ENCODE results near the gene TNIK.
A peak's percentile ranks its signal among the peaks of the same experiment; 100 is the strongest.

The TNIK gene

GRCh38 chr3:171459942-171460724 is at the start of gene TNIK:
Gene TNIK, minus strand, starts transcription at chr3:171460405. Its CDS starts 342 bp downstream, at chr3:171460063.
- DNase-seq (ENCODE audit: low read depth), result peak; percentile 76

DNA sequence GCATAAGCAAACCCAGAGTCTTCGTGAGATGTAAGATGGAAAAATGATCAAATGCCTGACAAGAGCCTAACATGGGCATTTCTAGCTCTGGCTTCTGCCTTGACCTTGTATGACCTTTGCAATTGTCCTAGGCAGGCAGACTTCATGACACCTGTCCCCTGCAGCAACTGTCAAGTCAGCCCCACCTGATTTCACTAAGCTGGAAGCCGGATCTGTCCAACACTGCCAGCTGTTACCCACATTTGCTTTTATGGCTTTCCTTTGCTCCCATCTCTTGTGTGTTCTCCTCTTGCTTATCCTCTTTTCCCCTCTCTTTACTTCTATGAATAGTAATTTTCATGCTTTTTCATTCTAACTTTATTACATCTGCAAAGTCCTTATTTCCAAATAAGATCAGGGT is 48.5 kb upstream of the TNIK start:
- DNase-seq (ENCODE audit: low read depth), result no peak

DNA sequence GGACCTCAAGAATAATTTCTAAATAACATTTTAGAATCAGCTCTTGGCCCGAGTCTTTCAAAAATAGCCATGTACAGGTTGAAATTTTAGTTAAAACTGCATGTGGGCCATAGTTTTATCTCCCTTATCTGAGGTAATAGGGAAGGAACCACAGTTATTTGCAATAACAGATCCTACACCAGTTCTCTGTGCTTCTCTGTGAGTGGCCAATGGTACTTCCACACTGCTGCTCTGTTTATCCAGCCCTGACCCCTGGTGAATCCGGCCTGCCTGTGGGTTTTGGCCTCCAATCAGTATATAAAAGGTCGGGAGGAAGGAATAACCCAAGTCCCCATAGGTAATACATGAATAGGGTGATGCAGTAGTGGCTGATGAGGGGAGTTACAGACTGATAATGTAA is 48.0 kb upstream of the TNIK start:
- no peak for DNase-seq (ENCODE audit: low read depth)

DNA sequence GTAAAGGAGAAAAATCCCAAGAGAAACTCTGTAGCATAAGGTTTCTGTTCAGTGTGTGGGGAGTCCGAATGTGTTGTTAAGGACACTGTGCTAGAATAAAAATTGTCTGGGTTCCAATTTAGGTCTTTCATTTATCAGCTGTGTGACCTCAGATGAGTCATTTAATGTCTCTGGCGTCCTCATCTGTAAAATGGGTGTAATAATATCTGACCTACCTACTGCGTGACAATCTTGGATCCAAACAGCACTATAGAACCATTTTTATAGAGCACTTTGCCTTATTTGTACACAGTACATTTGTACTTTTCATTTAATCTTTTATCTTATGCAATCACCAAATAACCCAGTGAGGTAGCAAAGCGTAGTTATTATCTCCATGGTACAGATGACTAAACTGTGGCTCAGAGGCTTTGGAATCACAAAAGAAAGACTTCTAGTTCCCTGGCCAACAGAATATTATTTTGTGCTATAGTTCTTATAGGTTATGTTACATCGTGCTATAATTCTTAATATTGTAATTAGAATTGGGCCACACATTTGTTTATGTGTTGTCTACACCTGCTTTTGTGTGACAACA is 46.6 kb upstream of the TNIK start:
- DNase-seq (ENCODE audit: low read depth), result no peak

- no peak for DNase-seq (ENCODE audit: low read depth)
Measured at GRCh38 chr3:171505822-171506333, 45.7 kb upstream of the TNIK start.

DNA sequence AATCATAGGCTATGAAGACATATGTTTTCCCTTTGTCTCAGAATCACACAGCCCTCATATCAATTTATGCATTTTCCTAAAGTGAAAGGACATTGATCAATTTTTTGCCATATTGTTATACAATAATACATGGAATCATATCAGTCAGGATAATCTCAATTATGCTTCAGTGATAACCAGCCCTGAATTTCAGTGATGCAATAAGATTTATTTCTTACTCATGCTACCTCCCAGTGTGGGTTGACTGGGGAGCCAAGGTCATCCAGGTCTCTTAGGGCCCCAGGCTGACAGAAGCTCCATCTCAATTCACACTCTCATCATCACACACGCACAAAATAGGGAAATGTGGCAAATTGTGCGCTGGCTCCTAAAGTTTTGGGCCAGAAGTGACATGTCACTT is 44.2 kb upstream of the TNIK start:
- no peak for DNase-seq (ENCODE audit: low read depth)

DNA sequence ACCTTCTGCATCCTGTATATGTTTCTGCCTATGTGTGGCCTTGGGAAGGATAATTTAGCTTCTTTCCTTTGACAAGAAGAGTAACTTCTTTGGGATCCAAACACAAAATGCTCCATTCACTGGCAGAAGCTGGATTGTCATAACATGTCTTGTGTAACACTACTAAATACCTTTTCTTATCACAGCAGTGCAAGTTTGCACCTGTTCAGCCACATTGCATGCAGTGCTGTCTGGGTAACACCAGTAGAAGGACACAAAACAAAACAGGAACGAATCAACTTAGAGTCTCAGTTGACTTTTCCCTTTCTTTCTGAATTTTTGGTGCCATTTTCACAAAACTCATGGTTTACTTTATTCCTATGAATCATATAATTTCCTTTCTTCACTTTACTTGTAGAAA is 43.6 kb upstream of the TNIK start:
- no peak for DNase-seq (ENCODE audit: low read depth)

- no peak for DNase-seq (ENCODE audit: low read depth)
Measured at GRCh38 chr3:171498921-171499320, 38.7 kb upstream of the TNIK start.

GRCh38 chr3:171497468-171497867 is 37.3 kb upstream of the TNIK start:
- no peak for DNase-seq (ENCODE audit: low read depth)

- no peak for DNase-seq (ENCODE audit: low read depth)
Measured at GRCh38 chr3:171495413-171495812, 35.2 kb upstream of the TNIK start.

- no peak for DNase-seq (ENCODE audit: low read depth)
Measured at GRCh38 chr3:171494457-171495109, 34.4 kb upstream of the TNIK start.

DNA sequence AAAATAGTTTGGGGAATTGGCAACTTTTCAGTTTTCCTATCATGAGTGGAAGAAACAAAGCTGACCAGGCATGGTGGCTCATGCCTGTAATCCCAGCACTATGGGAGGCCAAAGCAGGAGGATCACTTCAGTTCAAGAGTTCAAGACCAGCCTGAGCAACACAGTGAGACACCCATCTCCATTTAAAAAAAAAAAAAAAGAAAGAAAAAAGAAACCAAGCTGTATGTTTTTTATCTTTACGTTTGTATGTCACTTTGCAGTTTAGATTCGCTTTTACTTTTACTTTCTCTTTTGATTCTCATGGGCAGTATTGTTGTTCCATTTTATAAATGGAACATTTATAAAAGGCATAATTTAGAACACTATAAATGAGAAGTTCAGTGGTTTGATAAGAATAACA is 31.2 kb upstream of the TNIK start:
- no peak for DNase-seq (ENCODE audit: low read depth)

DNA sequence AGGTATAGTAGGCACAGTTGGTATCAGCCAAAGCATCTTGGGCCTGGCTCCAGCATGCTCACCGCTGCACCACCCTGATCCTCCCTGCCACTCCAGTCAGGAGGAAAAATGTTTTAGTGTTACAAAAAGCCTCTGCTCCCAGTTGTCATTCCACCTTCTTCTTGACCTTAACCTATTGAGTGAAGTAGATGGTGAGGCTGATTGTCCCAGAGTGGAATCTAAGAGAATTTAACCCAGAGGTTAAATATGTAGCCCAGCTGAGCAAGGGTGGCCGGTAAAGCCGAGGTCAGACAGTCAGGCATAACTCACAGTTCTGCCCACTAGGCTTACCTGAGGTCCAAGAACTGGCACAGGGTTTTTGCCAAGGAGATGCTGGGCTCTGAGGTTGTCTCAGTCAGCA is 30.7 kb upstream of the TNIK start:
- DNase-seq (ENCODE audit: low read depth), result no peak

DNA sequence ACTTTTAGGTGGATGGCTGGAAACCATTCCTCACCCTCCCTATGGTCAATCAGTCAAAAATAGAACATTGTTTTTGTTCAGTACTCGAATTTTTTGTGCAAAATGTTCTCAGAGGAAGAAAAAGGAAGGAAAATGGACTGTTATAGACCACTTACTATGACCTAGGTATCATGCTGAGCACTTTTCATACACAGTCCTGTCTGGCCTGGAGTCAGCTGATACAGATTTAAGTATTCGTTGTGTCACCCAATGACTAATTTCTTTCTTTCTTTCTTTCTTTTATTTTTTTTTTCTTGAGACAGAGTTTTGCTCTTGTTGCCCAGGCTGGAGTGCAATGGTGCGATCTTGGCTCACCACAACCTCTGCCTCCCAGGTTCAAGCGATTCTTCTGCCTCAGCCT is 29.1 kb upstream of the TNIK start:
- DNase-seq (ENCODE audit: low read depth), result no peak

DNA sequence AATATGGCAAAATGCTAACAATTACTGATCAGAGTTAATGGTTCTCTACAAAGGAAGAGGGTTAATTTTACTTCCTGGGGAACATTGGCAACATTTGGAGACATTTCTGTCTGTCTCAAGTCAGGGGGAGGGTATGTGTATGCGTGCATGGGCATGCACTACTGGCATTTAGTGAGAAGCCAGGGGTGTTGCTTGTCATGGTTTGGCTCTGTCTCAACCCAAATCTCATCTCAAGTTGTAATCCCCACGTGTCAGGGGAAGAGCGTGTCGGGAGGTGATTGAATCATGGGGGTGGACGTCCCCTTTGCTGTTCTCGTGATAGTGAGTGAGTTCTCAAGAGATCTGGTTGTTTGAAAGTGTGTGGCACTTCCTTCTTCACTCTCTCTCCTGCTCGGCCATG is 28.3 kb upstream of the TNIK start:
- no peak for DNase-seq (ENCODE audit: low read depth)

DNA sequence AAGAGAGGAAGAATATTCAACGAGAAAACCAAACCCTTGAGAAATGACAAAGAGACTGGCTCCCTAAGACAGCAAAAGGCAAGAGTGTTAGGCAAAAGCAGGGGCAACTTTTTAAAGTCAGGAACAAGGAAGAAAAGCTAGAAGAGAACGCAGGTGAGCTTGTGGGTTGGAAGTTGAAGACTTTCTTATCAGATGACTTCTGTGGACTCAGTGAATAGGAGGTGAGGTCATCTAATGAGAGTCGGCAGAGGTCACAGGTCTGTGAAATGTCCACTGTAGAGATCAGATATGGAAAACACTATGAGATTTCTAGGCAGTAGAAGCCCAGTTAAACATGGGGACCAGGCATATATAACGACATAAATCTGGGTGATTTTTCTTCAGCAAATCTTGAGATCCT is 27.2 kb upstream of the TNIK start:
- DNase-seq (ENCODE audit: low read depth), result no peak

- no peak for DNase-seq (ENCODE audit: low read depth)
Measured at GRCh38 chr3:171485338-171485737, 25.1 kb upstream of the TNIK start.

GRCh38 chr3:171481011-171481410 is 20.8 kb upstream of the TNIK start:
- no peak for DNase-seq (ENCODE audit: low read depth)

GRCh38 chr3:171480526-171480925 is 20.3 kb upstream of the TNIK start:
- no peak for DNase-seq (ENCODE audit: low read depth)

DNA sequence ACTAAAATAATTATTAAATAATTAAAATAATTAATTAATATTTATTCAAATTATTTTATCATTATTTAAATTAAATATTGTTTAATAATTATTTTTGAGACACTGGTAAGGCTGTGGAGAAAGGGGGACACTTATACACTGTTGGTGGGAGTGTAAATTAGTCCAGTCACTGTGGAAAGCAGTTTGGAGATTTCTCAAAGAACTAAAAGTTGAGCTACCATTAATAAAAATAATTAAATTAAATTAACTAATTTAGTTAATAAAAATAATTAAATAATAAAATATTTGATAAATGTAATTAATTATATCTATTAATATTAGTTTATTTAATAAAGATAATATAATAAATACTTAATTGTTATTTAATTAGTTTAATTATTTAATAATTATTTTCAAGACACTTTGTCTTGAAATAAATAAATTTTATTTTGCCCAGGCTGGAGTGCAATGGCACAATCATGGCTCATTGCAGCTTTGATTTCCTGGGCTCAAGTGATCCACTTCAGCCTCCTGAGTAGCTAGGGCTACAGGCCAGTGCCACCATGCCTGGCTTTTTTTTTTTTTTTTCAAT is 16.4 kb upstream of the TNIK start:
- no peak for DNase-seq (ENCODE audit: low read depth)

DNA sequence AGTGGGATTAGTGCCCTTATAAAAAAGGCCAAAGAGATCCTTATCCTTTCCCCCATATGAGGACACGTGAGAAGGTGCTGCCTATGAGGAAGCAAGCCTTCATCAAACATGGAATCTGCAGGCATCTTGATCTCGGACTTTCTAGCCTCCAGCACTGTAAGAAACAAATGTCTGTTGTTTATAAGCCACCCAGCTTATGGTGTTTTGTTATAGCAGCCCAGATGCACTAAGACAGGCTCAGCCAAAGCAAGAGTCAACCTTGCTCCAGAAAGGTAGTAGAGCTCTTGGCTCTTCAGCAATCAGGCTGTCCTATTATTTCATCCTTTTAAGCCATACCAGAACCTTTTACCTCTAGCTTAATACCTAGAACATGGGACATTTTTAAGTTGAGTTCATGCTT is 12.3 kb upstream of the TNIK start:
- no peak for DNase-seq (ENCODE audit: low read depth)

DNA sequence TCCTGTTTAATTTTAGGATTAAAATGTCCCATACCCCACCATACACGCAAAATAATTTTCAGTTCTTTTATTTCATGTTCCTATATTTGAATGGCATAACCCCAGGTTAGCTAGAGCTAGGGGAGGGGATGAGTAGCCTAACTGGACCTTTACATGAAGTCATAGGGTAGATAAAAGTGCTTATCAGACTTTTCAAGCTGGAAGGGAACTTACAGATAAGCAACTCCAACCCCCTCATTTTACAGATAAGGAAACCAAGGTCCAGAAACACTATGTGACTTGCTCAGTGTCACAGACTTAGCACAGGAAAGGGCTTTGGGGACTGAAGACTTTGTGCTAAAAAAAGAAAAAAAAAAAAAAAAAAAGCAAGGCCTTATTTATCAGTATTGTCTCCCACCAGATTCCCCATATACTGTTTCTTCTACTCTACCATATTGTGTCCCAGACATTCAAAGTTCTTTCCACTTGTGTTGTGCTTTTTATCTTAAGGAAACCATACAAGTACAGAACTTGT is 10.6 kb upstream of the TNIK start:
- no peak for DNase-seq (ENCODE audit: low read depth)

DNA sequence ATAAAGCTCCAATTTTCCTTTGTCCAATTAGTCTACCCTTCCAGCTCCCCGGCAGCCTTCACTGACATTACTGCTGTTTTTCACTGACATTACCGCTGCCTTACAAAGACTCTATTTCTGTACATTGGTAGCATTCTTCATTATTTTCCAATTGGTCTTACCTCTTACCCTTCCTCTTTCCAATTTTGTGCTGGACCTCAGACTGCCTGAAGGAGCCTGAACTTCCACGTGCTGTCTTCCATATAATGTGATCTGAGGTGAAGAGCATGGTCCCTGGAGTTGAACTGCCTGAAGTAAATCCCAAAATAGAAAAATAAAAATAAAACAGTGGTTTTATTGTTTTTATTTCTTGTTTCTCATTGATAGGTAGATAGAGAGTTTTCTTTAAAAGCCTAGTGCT is 9.2 kb upstream of the TNIK start:
- DNase-seq (ENCODE audit: low read depth), result no peak
